Tibial nerve (tissue), 4 donors: ENCODE measurements around the gene PHF20. TPM values are rescaled to one million over a fixed set of nuclear protein-coding genes. Genes with fewer than 3 reads are reported as not detected.

Experiments
- DNase-seq, 2 donors: peaks; one replicate each; pipeline ENCODE4 v3.0.0-alpha.2; 2019; ENCODE audit warnings: low spot score in 2 of 2
- H3K27ac ChIP-seq, 4 donors: fragments of 200-600 bp; sonication (generic) in 3 of 4; one replicate each; pipeline ENCODE4 v1.5.1; 2017 to 2019; ENCODE audit warnings: mild to moderate bottlenecking in 1 of 4
- H3K27me3 ChIP-seq, 2 donors: fragments of 200-600 bp; sonication (generic) in 1 of 2; one replicate each; pipeline versions ENCODE4 v1.5.1 to v1.6.0; 2017 to 2019
- H3K36me3 ChIP-seq, 3 donors: fragments of 200-600 bp; sonication (generic); one replicate each; pipeline ENCODE4 v1.5.1; 2018 to 2019
- H3K4me1 ChIP-seq, 4 donors: fragments of 200-600 bp; sonication (generic) in 3 of 4; one replicate each; pipeline ENCODE4 v1.5.1; 2017 to 2019
- H3K4me3 ChIP-seq, 4 donors: fragments of 200-600 bp; sonication (generic) in 3 of 4; one replicate each; pipeline ENCODE4 v1.5.1; 2017 to 2019; ENCODE audit warnings: mild to moderate bottlenecking in 1 of 4, moderate library complexity in 1 of 4
- H3K9me3 ChIP-seq, 4 donors: fragments of 200-600 bp; sonication (generic) in 3 of 4; one replicate each; pipeline ENCODE4 v1.5.1; 2017 to 2019
- EP300 ChIP-seq, 2 donors: sonication (generic); formaldehyde crosslinking; IDR thresholded peaks; one replicate each; pipeline ENCODE4 v1.6.1; 2017; ENCODE audit warnings: antibody characterized with exemption in 2 of 2, mild to moderate bottlenecking in 1 of 2
- POLR2A ChIP-seq, 2 donors: fragments of 450-650 bp; IDR thresholded peaks; one replicate each; pipeline ENCODE4 v1.6.1; 2017; ENCODE audit warnings: antibody characterized with exemption in 2 of 2, mild to moderate bottlenecking in 2 of 2, moderate library complexity in 2 of 2
- WGBS, 2 donors: methylation state at CpG; one replicate each; pipeline ENCODE4 v1.1.5; 2018; 5-methylcytosine and 5-hydroxymethylcytosine counted together
- total RNA-seq, 4 donors: library from RNA; depleted of rRNA; stranded (reverse); fragments of >200 nt; gene quantifications; one replicate each; pipeline ENCODE4 v1.1.0, GENCODE V29; 2016
- TF ChIP-seq, protein P1 (sequence below), 5 experiments: fragments of 200-600 bp in 3 of 5; fragments of 450-650 bp in 2 of 5; sonication (generic) in 3 of 5; IDR thresholded peaks; one replicate each; pipeline ENCODE4 v1.5.1; 2016 to 2019; ENCODE audit warnings: antibody characterized with exemption in 5 of 5, mild to moderate bottlenecking in 3 of 5, moderate library complexity in 2 of 5

PHF20 gene
- total RNA-seq, 4 donors from 2014 or later, result 30.0 to 76.8 (median 57.1) TPM

DNA sequence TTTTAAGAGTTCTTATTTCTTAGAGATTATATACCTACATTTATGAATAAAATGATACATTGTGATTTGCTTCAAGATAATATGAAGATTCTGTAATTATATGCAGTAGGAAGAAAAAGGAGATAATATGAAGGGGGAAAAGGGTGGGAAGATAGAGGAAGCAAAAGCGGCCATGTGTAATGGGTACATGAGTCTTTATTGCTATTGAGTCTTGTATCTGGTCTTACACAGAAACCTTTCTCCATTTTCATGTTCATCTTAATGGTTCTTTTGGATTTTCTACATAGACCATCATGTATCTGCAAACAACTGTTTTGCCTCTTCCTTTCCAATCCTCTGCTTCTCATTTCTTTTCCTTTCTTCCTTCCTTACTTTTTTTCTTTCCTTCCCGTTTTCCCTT is 36.1 kb downstream of the PHF20 start:
- no peaks in the 10 kb centered on the region for H3K4me1 ChIP-seq
- TF ChIP-seq POLR2A (IDR thresholded peaks at IDR 0.05) (no peak), EP300 (IDR thresholded peaks at IDR 0.05) (no peak)
- TF ChIP-seq, protein P1, sequence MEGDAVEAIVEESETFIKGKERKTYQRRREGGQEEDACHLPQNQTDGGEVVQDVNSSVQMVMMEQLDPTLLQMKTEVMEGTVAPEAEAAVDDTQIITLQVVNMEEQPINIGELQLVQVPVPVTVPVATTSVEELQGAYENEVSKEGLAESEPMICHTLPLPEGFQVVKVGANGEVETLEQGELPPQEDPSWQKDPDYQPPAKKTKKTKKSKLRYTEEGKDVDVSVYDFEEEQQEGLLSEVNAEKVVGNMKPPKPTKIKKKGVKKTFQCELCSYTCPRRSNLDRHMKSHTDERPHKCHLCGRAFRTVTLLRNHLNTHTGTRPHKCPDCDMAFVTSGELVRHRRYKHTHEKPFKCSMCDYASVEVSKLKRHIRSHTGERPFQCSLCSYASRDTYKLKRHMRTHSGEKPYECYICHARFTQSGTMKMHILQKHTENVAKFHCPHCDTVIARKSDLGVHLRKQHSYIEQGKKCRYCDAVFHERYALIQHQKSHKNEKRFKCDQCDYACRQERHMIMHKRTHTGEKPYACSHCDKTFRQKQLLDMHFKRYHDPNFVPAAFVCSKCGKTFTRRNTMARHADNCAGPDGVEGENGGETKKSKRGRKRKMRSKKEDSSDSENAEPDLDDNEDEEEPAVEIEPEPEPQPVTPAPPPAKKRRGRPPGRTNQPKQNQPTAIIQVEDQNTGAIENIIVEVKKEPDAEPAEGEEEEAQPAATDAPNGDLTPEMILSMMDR (IDR thresholded peaks at IDR 0.05), result no peak
- no peak overlapping the region for H3K27ac ChIP-seq
- H3K27me3 ChIP-seq, result no peaks in the 10 kb centered on the region
- WGBS, 2 donors, result 81 to 84% methylated on average over 2 of the region's 2 CpGs
- H3K36me3 ChIP-seq, result peaks cover 0 to 41% (median 10%) of the 10 kb centered on the region in 3 donors
- H3K4me3 ChIP-seq, result no peak overlapping the region
- no peak for DNase-seq
- H3K9me3 ChIP-seq, result no peaks in the 10 kb centered on the region

DNA sequence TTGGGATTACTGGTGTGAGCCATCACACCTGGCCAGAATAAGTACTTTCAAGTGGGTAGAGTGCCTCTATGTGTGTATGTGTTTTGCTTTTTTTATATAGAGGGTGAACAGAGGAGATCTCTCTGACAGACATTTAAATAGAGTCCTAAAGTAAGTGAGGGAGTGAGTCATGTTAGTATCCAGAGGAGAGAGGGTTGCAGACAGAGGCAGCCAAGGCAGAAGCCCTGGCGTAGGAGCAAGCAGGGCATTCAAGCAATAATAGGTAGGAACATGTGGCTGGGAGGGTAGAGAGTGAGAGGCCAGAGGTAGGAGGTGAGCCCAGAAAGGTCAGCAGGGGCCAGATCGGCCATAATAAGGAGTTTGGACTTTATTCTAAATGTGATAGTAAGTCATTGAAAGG is 48.9 kb downstream of the PHF20 start:
- peaks cover 0 to 24% (median 5%) of the 10 kb centered on the region in 4 donors for H3K4me1 ChIP-seq
- no peak overlapping the region for H3K4me3 ChIP-seq
- H3K27ac ChIP-seq, result no peak overlapping the region
- WGBS, 2 donors, result 86 to 87% methylated on average over 2 of the region's 2 CpGs
- TF ChIP-seq EP300 (IDR thresholded peaks at IDR 0.05) (no peak), POLR2A (IDR thresholded peaks at IDR 0.05) (no peak)
- TF ChIP-seq, protein P1 (IDR thresholded peaks at IDR 0.05), result no peak
- H3K27me3 ChIP-seq, result no peaks in the 10 kb centered on the region
- no peak for DNase-seq
- H3K9me3 ChIP-seq, result no peaks in the 10 kb centered on the region
- H3K36me3 ChIP-seq, result peaks cover 0 to 8% (median 4%) of the 10 kb centered on the region in 3 donors

DNA sequence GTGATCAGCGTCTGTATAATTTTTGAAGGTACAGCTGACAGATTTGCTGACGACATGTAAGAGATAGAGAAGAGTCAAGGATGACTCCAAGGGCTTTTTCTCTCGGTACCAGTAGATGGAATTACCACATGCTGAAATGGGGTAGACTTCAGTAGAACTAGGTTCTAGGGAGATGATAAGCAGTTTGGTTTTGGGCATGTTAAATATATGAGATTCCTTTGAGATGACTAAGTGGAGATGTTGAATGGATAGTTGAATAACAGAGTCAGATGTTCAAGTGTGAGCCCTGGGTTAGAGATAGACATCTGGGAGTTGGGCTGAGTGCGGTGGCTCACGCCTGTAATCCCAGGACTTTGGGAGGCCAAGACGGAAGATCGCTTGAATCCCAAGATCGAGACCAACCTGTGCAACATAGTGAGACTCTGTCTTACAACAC is 50.0 kb downstream of the PHF20 start:
- H3K9me3 ChIP-seq, result no peaks in the 10 kb centered on the region
- TF ChIP-seq, protein P1 (IDR thresholded peaks at IDR 0.05), result no peak
- TF ChIP-seq EP300 (IDR thresholded peaks at IDR 0.05) (no peak), POLR2A (IDR thresholded peaks at IDR 0.05) (no peak)

DNA sequence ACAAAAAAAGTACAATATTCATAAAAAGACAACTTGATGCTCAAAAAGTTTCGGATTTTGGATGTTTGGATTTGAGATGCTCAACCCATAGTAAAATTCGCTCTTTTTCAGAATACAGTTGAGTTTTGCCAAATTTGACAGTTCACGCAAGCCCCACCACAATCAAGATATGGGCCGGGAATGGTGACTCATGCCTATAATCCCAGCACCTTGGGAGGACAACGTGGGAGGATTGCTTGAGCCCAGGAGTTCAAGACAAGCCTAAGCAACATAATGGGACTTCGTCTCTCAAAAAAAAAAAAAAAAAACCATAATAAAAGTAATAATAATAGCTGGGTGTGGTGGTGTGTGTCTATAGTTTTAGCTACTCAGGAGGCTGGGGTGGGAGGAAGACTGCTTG is 51.3 kb downstream of the PHF20 start:
- Histone ChIP-seq H3K4me1 (peaks cover 0 to 39% (median 7%) of the 10 kb centered on the region in 4 donors), H3K9me3 (no peaks in the 10 kb centered on the region), H3K27me3 (no peaks in the 10 kb centered on the region), H3K36me3 (peaks cover 0 to 4% (median 0%) of the 10 kb centered on the region in 3 donors), H3K4me3 (no peak overlapping the region), H3K27ac (no peak overlapping the region)
- 92 to 95% methylated on average over 6 of the region's 6 CpGs for WGBS, 2 donors
- TF ChIP-seq EP300 (IDR thresholded peaks at IDR 0.05) (no peak), POLR2A (IDR thresholded peaks at IDR 0.05) (no peak)
- TF ChIP-seq, protein P1 (IDR thresholded peaks at IDR 0.05), result no peak
- no peak for DNase-seq

More for the DNA sequence above, 50.0 kb downstream of the PHF20 start:
- no peak overlapping the region for H3K4me3 ChIP-seq
- 91 to 92% methylated on average over 8 of the region's 8 CpGs for WGBS, 2 donors
- H3K27ac ChIP-seq, result no peak overlapping the region
- peaks cover 0 to 34% (median 7%) of the 10 kb centered on the region in 4 donors for H3K4me1 ChIP-seq
- H3K36me3 ChIP-seq, result peaks cover 0 to 4% (median under 1%) of the 10 kb centered on the region in 3 donors
- no peak for DNase-seq
- H3K27me3 ChIP-seq, result no peaks in the 10 kb centered on the region

DNA sequence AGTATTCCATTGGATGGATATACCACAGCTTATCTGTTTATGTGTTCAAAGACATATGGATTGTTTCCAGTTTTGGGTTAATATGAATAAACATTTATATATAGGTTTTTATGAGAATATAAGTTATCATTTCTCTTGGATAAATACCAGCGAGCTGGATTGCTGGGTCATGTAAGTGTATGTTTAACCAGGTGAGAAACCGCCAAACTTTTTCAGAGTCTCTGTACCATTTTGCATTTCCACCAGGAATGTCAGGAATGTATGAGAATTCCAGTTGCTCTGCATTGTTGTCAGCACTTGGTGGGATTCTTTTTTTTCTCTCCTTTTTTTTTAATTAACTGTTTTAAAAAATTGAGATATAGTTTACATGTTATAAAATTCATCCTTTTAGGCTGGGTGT is 52.1 kb downstream of the PHF20 start:
- no peaks in the 10 kb centered on the region for H3K27me3 ChIP-seq
- 80 to 85% methylated on average over 2 of the region's 2 CpGs for WGBS, 2 donors
- no peak overlapping the region for H3K27ac ChIP-seq
- H3K36me3 ChIP-seq, result no peaks in the 10 kb centered on the region
- H3K4me3 ChIP-seq, result no peak overlapping the region
- no peaks in the 10 kb centered on the region for H3K9me3 ChIP-seq
- no peak for DNase-seq
- peaks cover 0 to 35% (median 6%) of the 10 kb centered on the region in 4 donors for H3K4me1 ChIP-seq
- TF ChIP-seq, protein P1 (IDR thresholded peaks at IDR 0.05), result no peak
- no peak for TF ChIP-seq POLR2A (IDR thresholded peaks at IDR 0.05)
- no peak for TF ChIP-seq EP300 (IDR thresholded peaks at IDR 0.05)
